PC-3 (cell line): ENCODE measurements around the gene PRKX.
"Not testable (repeated sequence)": the region's sequence is repeated elsewhere in the genome, so short reads cannot be mapped to it uniquely, and the experiment has no call there.

Source experiments
- EZH2 ChIP-seq: fragments of 300-600 bp; sonication (generic); IDR thresholded peaks from one replicate; pipeline ENCODE4 v1.6.1; 2017; ENCODE audit warnings: antibody characterized with exemption, mild to moderate bottlenecking, low read length; ENCODE audit not compliant: unreplicated experiment
- EZH2phosphoT487 ChIP-seq: fragments of 300-600 bp; sonication (generic); IDR thresholded peaks from 2 replicates; pipeline ENCODE4 v1.6.1; 2018; ENCODE audit warnings: mild to moderate bottlenecking, antibody characterized with exemption, low read length, borderline replicate concordance
- TF ChIP-seq, protein P1 (sequence below): fragments of 300-600 bp; sonication (generic); conservative IDR thresholded peaks from 2 replicates; pipeline ENCODE4 v1.5.1; 2017; ENCODE audit warnings: antibody characterized with exemption, low read depth, mild to moderate bottlenecking, low read length

DNA sequence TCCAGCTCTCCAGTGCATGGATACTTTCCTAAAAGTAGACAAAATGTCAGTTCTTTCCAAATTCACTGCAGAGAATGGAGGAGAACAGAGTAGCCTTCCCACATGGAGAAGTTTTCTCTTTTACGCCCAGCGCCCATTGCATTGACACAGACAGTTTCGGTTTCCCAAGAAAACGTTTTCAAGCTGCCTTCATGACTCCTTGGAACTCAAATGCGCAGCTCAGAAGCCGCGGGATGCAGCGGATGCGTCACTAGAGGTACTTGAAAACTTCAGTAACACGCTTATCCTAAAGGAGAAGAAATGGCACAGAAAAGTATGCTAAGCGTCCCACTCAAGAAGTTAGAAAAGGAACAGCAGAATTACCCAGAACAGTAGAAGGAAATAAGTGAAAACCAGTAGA lies 23.1 kb upstream of the PRKX start:
- TF ChIP-seq, protein P1, sequence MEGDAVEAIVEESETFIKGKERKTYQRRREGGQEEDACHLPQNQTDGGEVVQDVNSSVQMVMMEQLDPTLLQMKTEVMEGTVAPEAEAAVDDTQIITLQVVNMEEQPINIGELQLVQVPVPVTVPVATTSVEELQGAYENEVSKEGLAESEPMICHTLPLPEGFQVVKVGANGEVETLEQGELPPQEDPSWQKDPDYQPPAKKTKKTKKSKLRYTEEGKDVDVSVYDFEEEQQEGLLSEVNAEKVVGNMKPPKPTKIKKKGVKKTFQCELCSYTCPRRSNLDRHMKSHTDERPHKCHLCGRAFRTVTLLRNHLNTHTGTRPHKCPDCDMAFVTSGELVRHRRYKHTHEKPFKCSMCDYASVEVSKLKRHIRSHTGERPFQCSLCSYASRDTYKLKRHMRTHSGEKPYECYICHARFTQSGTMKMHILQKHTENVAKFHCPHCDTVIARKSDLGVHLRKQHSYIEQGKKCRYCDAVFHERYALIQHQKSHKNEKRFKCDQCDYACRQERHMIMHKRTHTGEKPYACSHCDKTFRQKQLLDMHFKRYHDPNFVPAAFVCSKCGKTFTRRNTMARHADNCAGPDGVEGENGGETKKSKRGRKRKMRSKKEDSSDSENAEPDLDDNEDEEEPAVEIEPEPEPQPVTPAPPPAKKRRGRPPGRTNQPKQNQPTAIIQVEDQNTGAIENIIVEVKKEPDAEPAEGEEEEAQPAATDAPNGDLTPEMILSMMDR, result not testable (repeated sequence)
- not testable (repeated sequence) for TF ChIP-seq EZH2, EZH2phosphoT487
